HPDE6-E6E7 (cell line): ENCODE data around the gene MMAB.

ENCODE experiments used
- DNase-seq: peaks from one replicate; pipeline ENCODE4 v3.0.0; 2011; ENCODE audit warnings: missing footprints; ENCODE audit errors: extremely low spot score

The MMAB gene

GRCh38 chr12:109573029-109573913 lies at the start of gene MMAB, which contains the start of gene MVK:
Gene MMAB (minus strand): TSS chr12:109573504. CDS start chr12:109573480, 24 bp downstream.
Gene MVK (plus strand): TSS chr12:109573794. CDS start chr12:109574823, 1,029 bp downstream.
- DNase-seq, result peak; percentile 99

- no peak for DNase-seq
Observed at GRCh38 chr12:109621901-109622364, 48.6 kb upstream of the MMAB start.

GRCh38 chr12:109621211-109621694 lies 47.9 kb upstream of the MMAB start:
- no peak for DNase-seq

- no peak for DNase-seq
Observed at GRCh38 chr12:109619002-109619604, 45.8 kb upstream of the MMAB start.

GRCh38 chr12:109618082-109618481 lies 44.8 kb upstream of the MMAB start:
- DNase-seq, result no peak

- no peak for DNase-seq
Observed at GRCh38 chr12:109617491-109617890, 44.2 kb upstream of the MMAB start.

GRCh38 chr12:109615556-109616229 lies 42.4 kb upstream of the MMAB start:
- DNase-seq, result no peak

GRCh38 chr12:109613649-109614455 lies 40.5 kb upstream of the MMAB start:
- DNase-seq, result no peak

- no peak for DNase-seq
Observed at GRCh38 chr12:109612975-109613502, 39.7 kb upstream of the MMAB start.

- no peak for DNase-seq
Observed at GRCh38 chr12:109612003-109612402, 38.7 kb upstream of the MMAB start.

- no peak for DNase-seq
Observed at GRCh38 chr12:109611223-109611622, 37.9 kb upstream of the MMAB start.

GRCh38 chr12:109610523-109610922 lies 37.2 kb upstream of the MMAB start:
- DNase-seq, result no peak

- no peak for DNase-seq
Observed at GRCh38 chr12:109609342-109609741, 36.0 kb upstream of the MMAB start.

GRCh38 chr12:109608793-109609192 lies 35.5 kb upstream of the MMAB start:
- DNase-seq, result no peak

- no peak for DNase-seq
Observed at GRCh38 chr12:109608270-109608669, 35.0 kb upstream of the MMAB start.

GRCh38 chr12:109607618-109608017 lies 34.3 kb upstream of the MMAB start:
- no peak for DNase-seq

- no peak for DNase-seq
Observed at GRCh38 chr12:109606320-109607028, 33.2 kb upstream of the MMAB start.

GRCh38 chr12:109605599-109606228 lies 32.4 kb upstream of the MMAB start:
- no peak for DNase-seq

- DNase-seq, result no peak
Observed at GRCh38 chr12:109605016-109605415, 31.7 kb upstream of the MMAB start.

- no peak for DNase-seq
Observed at GRCh38 chr12:109604132-109604585, 30.9 kb upstream of the MMAB start.
